HCT116 (cell line): ENCODE results near the gene VEPH1. TPM values are rescaled to one million over a fixed set of nuclear protein-coding genes. Genes with fewer than 3 reads are reported as not detected.

Experiments used
- ATAC-seq: fragments of 200-7000 bp; cut with Tn5 transposase; 2 replicates; pipeline ENCODE4 v1.9.1; 2020; ENCODE audit warnings: mild to moderate bottlenecking, moderate library complexity
- BruUV-seq: library from RNA; stranded (reverse); fragments of 400-500 nt; replicated peaks from 2 replicates; lab custom pipeline; 2021; lab: Mats Ljungman, UMichigan
- CTCF ChIA-PET: fragments of 300-600 bp; sonication (Branson Sonifier 250); formaldehyde crosslinking; loops from one replicate; lab custom pipeline; 2021; ENCODE audit warnings: antibody characterized with exemption; lab: Charles Lee
- POLR2A ChIA-PET: fragments of 300-600, 350-600 bp; sonication (Branson Sonifier 250); formaldehyde crosslinking; loops from one replicate; lab custom pipeline; 2021; ENCODE audit warnings: antibody characterized with exemption; lab: Charles Lee
- RAD21 ChIA-PET, 2 experiments: fragments of 300-600 bp; sonication (Branson Sonifier 250); formaldehyde crosslinking; loops; one replicate each; lab custom pipeline; 2023; ENCODE audit warnings: low total read pairs in 2 of 2; ENCODE audit not compliant: uncharacterized antibody in 2 of 2, unreplicated experiment in 2 of 2, low non-redundant PET in 1 of 2; lab: Charles Lee
- DNase-seq: peaks from one replicate; pipeline ENCODE4 v3.0.0-alpha.2; 2010; ENCODE audit warnings: low read depth, low spot score
- H2AFZ ChIP-seq: fragments of 200-600 bp; shearing (Covaris generic), sonication (generic); 2 replicates; pipeline ENCODE4 v1.6.1; 2017; ENCODE audit warnings: low read depth, mixed run types, mixed read lengths, antibody characterized with exemption, low read length; ENCODE audit not compliant: poor library complexity, severe bottlenecking
- H3K27ac ChIP-seq: 2 replicates; pipeline ENCODE4 v1.5.1; 2012; ENCODE audit warnings: low read depth, low read length
- H3K27me3 ChIP-seq: fragments of 200-600 bp; sonication (generic); 2 replicates; pipeline ENCODE4 v1.6.1; 2016; ENCODE audit warnings: mixed run types, low read length, mixed read lengths; ENCODE audit not compliant: insufficient read depth
- H3K36me3 ChIP-seq, 2 experiments: fragments of 200-500 bp in 1 of 2; fragments of 200-600 bp in 1 of 2; sonication (Bioruptor generic) in 1 of 2; sonication (generic) in 1 of 2; 2 replicates each; pipeline versions ENCODE4 v1.5.1 to v1.6.1; 2014 to 2016; ENCODE audit warnings: low read length in 2 of 2, inconsistent platforms in 1 of 2, mixed read lengths in 1 of 2, mixed run types in 1 of 2; ENCODE audit not compliant: insufficient read depth in 2 of 2, control insufficient read depth in 1 of 2
- H3K4me1 ChIP-seq, 2 experiments: fragments of 200-600 bp in 1 of 2; sonication (generic) in 1 of 2; 2 replicates each; pipeline versions ENCODE4 v1.5.1 to v1.6.1; 2012 to 2017; ENCODE audit warnings: low read length in 2 of 2, inconsistent platforms in 1 of 2, mild to moderate bottlenecking in 1 of 2, mixed read lengths in 1 of 2, mixed run types in 1 of 2, moderate library complexity in 1 of 2; ENCODE audit not compliant: insufficient read depth in 2 of 2, control insufficient read depth in 1 of 2
- H3K4me2 ChIP-seq: fragments of 200-600 bp; sonication (generic); 2 replicates; pipeline ENCODE4 v1.6.1; 2017; ENCODE audit warnings: mixed run types, low read length, mixed read lengths
- H3K4me3 ChIP-seq, 2 experiments: fragments of 200-600 bp in 1 of 2; sonication (generic) in 1 of 2; replicated peaks in 1 of 2; 2 replicates each; pipeline ENCODE4 v1.5.1; 2011 to 2016; ENCODE audit warnings: low read length in 2 of 2, control low read depth in 1 of 2, low read depth in 1 of 2, mild to moderate bottlenecking in 1 of 2, mixed read lengths in 1 of 2, mixed run types in 1 of 2
- H3K79me2 ChIP-seq: fragments of 200-600 bp; sonication (generic); 2 replicates; pipeline ENCODE4 v1.6.1; 2017; ENCODE audit warnings: mild to moderate bottlenecking, mixed run types, low read length, moderate library complexity, mixed read lengths; ENCODE audit not compliant: insufficient read depth
- H3K9ac ChIP-seq: fragments of 200-600 bp; sonication (generic); 2 replicates; pipeline ENCODE4 v1.6.1; 2016; ENCODE audit warnings: low read length, mixed read lengths
- H3K9me2 ChIP-seq: fragments of 200-600 bp; sonication (generic), shearing (Covaris generic); 2 replicates; pipeline ENCODE4 v1.6.1; 2017; ENCODE audit warnings: mixed run types, mild to moderate bottlenecking, moderate library complexity; ENCODE audit not compliant: insufficient read depth
- H3K9me3 ChIP-seq, 2 experiments: fragments of 200-500 bp in 1 of 2; fragments of 200-600 bp in 1 of 2; sonication (Bioruptor generic) in 1 of 2; sonication (generic) in 1 of 2; 2 replicates each; pipeline ENCODE4 v1.6.1; 2014 to 2017; ENCODE audit warnings: low read length in 2 of 2, mixed read lengths in 2 of 2, inconsistent platforms in 1 of 2, low read depth in 1 of 2, mild to moderate bottlenecking in 1 of 2, mixed run types in 1 of 2, moderate library complexity in 1 of 2; ENCODE audit not compliant: control insufficient read depth in 1 of 2, insufficient read depth in 1 of 2
- H4K20me1 ChIP-seq: fragments of 200-600 bp; sonication (generic), shearing (Covaris generic); 2 replicates; pipeline ENCODE4 v1.6.1; 2017; ENCODE audit warnings: mixed run types, mild to moderate bottlenecking, moderate library complexity; ENCODE audit not compliant: insufficient read depth
- CBX3 ChIP-seq: IDR thresholded peaks from 2 replicates; pipeline ENCODE4 v1.6.1; 2012; ENCODE audit warnings: low read depth
- EZH2 ChIP-seq: fragments of 200-600 bp; sonication (generic); IDR thresholded peaks from 2 replicates; pipeline ENCODE4 v1.6.1; 2017; ENCODE audit warnings: antibody characterized with exemption, mixed run types
- JUND ChIP-seq: IDR thresholded peaks from 2 replicates; pipeline ENCODE4 v1.6.1; 2012
- POLR2A ChIP-seq: IDR thresholded peaks from 2 replicates; pipeline ENCODE4 v1.7.0; 2011; ENCODE audit warnings: borderline replicate concordance; ENCODE audit not compliant: insufficient read depth, insufficient read length; ENCODE audit errors: extremely low read depth
- SIN3A ChIP-seq: IDR thresholded peaks from 2 replicates; pipeline ENCODE4 v1.6.1; 2012; ENCODE audit warnings: low read depth
- SP1 ChIP-seq: IDR thresholded peaks from 2 replicates; pipeline ENCODE4 v1.6.1; 2012; ENCODE audit warnings: low read depth
- TCF7L2 ChIP-seq: IDR thresholded peaks from 2 replicates; pipeline ENCODE4 v1.7.0; 2011; ENCODE audit warnings: borderline replicate concordance, inconsistent platforms; ENCODE audit not compliant: insufficient read depth, insufficient read length; ENCODE audit errors: extremely low read depth
- YY1 ChIP-seq: IDR thresholded peaks from 2 replicates; pipeline ENCODE4 v1.6.1; 2011; ENCODE audit warnings: low read length, low read depth, moderate library complexity, mild to moderate bottlenecking; ENCODE audit not compliant: insufficient replicate concordance; ENCODE audit errors: extremely low read depth
- ZBTB33 ChIP-seq: IDR thresholded peaks from 2 replicates; pipeline ENCODE4 v1.6.1; 2011; ENCODE audit warnings: mild to moderate bottlenecking, low read length, moderate library complexity; ENCODE audit not compliant: insufficient replicate concordance; ENCODE audit errors: extremely low read depth
- ZNF274 ChIP-seq: fragments of 200-500 bp; sonication (Bioruptor generic); IDR thresholded peaks from 2 replicates; pipeline ENCODE4 v1.6.1; 2014; ENCODE audit warnings: mild to moderate bottlenecking, low read depth, low read length, inconsistent platforms
- intact Hi-C: fragments of 100-400 bp; cut with micrococcal nuclease; formaldehyde crosslinking; loops from 2 replicates; pipeline ENCODE4 v1.10.0; 2022
- total RNA-seq: library from RNA; stranded (reverse); gene quantifications from one replicate; pipeline ENCODE4 v1.2.1, GENCODE V29; 2021; ENCODE audit not compliant: unreplicated experiment

Gene VEPH1
- total RNA-seq, 1 experiment from 2014 or later: 4.9 TPM

DNA sequence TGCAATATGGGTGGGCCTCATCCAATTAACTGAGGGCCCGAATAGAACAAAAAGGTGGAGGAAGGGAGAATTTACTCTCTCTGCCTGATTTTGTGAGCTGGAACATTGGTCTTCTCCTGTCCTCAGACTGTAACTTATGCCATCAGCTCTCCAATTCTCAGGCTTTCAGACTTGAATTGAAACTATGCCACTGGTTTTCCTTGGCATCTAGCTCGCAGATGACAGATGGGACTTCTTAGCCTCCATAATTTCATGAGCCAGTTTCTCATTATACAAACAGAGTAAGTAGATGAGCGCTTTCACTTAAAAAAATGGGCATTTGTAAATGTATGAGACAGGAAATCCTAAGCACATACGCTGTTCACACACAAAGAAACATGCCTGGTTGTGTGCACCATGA lies 75.3 kb downstream of the VEPH1 start:
- H3K79me2 ChIP-seq: no peaks in the 10 kb centered on the region
- RAD21 ChIA-PET: no interaction called here
- H3K9me2 ChIP-seq: no peaks in the 10 kb centered on the region
- intact Hi-C loops: no loop called here
- no peak overlapping the region for H3K9ac ChIP-seq
- POLR2A ChIA-PET: no interaction called here
- no peaks in the 10 kb centered on the region for H4K20me1 ChIP-seq
- ATAC-seq: no peak
- DNase-seq: no peak
- H3K36me3 ChIP-seq: no peaks in the 10 kb centered on the region
- TF ChIP-seq CBX3 (no peak), SP1 (no peak), SIN3A (no peak), YY1 (no peak), ZNF274 (no peak), ZBTB33 (no peak)
- no peaks in the 10 kb centered on the region for H3K4me1 ChIP-seq
- CTCF ChIA-PET: no interaction called here
- no peak overlapping the region for H3K4me2 ChIP-seq
- no peaks in the 10 kb centered on the region for H3K27me3 ChIP-seq
- H3K9me3 ChIP-seq: no peaks in the 10 kb centered on the region
- no peak overlapping the region for H2AFZ ChIP-seq
- BruUV-seq: no TSS peak
- no peak overlapping the region for H3K4me3 ChIP-seq
- no peak overlapping the region for H3K27ac ChIP-seq

- no peak for DNase-seq
- TF ChIP-seq YY1 (no peak), CBX3 (no peak), JUND (no peak), EZH2 (no peak), POLR2A (no peak), TCF7L2 (no peak)
- Histone ChIP-seq H4K20me1 (no peaks in the 10 kb centered on the region), H3K27ac (no peak overlapping the region), H2AFZ (no peak overlapping the region), H3K9me3 (no peaks in the 10 kb centered on the region), H3K9ac (no peak overlapping the region), H3K79me2 (no peaks in the 10 kb centered on the region), H3K4me3 (no peak overlapping the region), H3K27me3 (no peaks in the 10 kb centered on the region), H3K9me2 (no peaks in the 10 kb centered on the region), H3K4me2 (no peak overlapping the region), H3K36me3 (no peaks in the 10 kb centered on the region), H3K4me1 (no peaks in the 10 kb centered on the region)
- ATAC-seq: no peak
- POLR2A ChIA-PET: no interaction called here
- BruUV-seq: no TSS peak
- intact Hi-C loops: no loop called here
- RAD21 ChIA-PET: no interaction called here
- CTCF ChIA-PET: no interaction called here
Observed at GRCh38 chr3:157423337-157423736, 79.9 kb downstream of the VEPH1 start.
